ENCODE measurements around the gene NCOA1. TPM values are rescaled to one million over a fixed set of nuclear protein-coding genes. Genes with fewer than 3 reads are reported as not detected.

NCOA1 gene
- total RNA-seq, 1 experiment from 2014 or later: 15.4 TPM

GRCh38 chr2:24588294-24588693 is 97.2 kb downstream of the NCOA1 start:
- intact Hi-C loops (cut with micrococcal nuclease): no loop called here
- H3K4me3 Mint-ChIP-seq (ENCODE audit: unreplicated experiment): no peak overlapping the region
- POLR2A ChIA-PET: no interaction called here
- no peaks in the 10 kb centered on the region for H3K27me3 Mint-ChIP-seq (ENCODE audit: insufficient read depth, unreplicated experiment)
- no peak for TF ChIP-seq CTCF (IDR thresholded peaks at IDR 0.05; ENCODE audit: unreplicated experiment)
- no peaks in the 10 kb centered on the region for H3K4me1 Mint-ChIP-seq (ENCODE audit: insufficient read depth, unreplicated experiment)
- no peaks in the 10 kb centered on the region for H3K9me3 Mint-ChIP-seq (ENCODE audit: unreplicated experiment)
- peaks cover 4% of the 10 kb centered on the region for H3K36me3 Mint-ChIP-seq (ENCODE audit: insufficient read depth, unreplicated experiment)
- no peak overlapping the region for H3K27ac Mint-ChIP-seq (ENCODE audit: low read depth, unreplicated experiment)
- CTCF ChIA-PET: no interaction called here
- DNase-seq (ENCODE audit: unreplicated experiment): no peak
- no TSS peak for BruUV-seq (replicated peaks)

- ChIA-PET POLR2A (interaction anchor here (1.0 to 1.3 kb wide), 3 partner anchors 13 to 200 kb away, joined by 3 read pairs; partner anchors contain the start of genes CENPO and PTRHD1), CTCF (no interaction called here)
- intact Hi-C loops (cut with micrococcal nuclease): no loop called here
- Mint-ChIP-seq H3K36me3 (ENCODE audit: insufficient read depth, unreplicated experiment) (peaks cover 4% of the 10 kb centered on the region), H3K27me3 (ENCODE audit: insufficient read depth, unreplicated experiment) (no peaks in the 10 kb centered on the region), H3K4me1 (ENCODE audit: insufficient read depth, unreplicated experiment) (no peaks in the 10 kb centered on the region), H3K9me3 (ENCODE audit: unreplicated experiment) (no peaks in the 10 kb centered on the region), H3K27ac (ENCODE audit: low read depth, unreplicated experiment) (no peak overlapping the region), H3K4me3 (ENCODE audit: unreplicated experiment) (no peak overlapping the region)
- no peak for DNase-seq (ENCODE audit: unreplicated experiment)
- no TSS peak for BruUV-seq (replicated peaks)
- TF ChIP-seq CTCF (IDR thresholded peaks at IDR 0.05; ENCODE audit: unreplicated experiment): no peak
Observed at GRCh38 chr2:24592441-24593100, 101.5 kb downstream of the NCOA1 start.

- H3K4me1 Mint-ChIP-seq (ENCODE audit: insufficient read depth, unreplicated experiment): no peaks in the 10 kb centered on the region
- ChIA-PET POLR2A (no interaction called here), CTCF (no interaction called here)
Observed at GRCh38 chr2:24594283-24594682, 103.2 kb downstream of the NCOA1 start.

More at GRCh38 chr2:24594283-24594682, 103.2 kb downstream of the NCOA1 start:
- no peaks in the 10 kb centered on the region for H3K27me3 Mint-ChIP-seq (ENCODE audit: insufficient read depth, unreplicated experiment)
- no peak for DNase-seq (ENCODE audit: unreplicated experiment)
- no peaks in the 10 kb centered on the region for H3K9me3 Mint-ChIP-seq (ENCODE audit: unreplicated experiment)
- intact Hi-C loops (cut with micrococcal nuclease): no loop called here
- H3K27ac Mint-ChIP-seq (ENCODE audit: low read depth, unreplicated experiment): no peak overlapping the region
- peaks cover 1% of the 10 kb centered on the region for H3K36me3 Mint-ChIP-seq (ENCODE audit: insufficient read depth, unreplicated experiment)
- H3K4me3 Mint-ChIP-seq (ENCODE audit: unreplicated experiment): no peak overlapping the region
- no peak for TF ChIP-seq CTCF (IDR thresholded peaks at IDR 0.05; ENCODE audit: unreplicated experiment)
- BruUV-seq (replicated peaks): no TSS peak

Measured in MCF 10A (cell line).